ENCODE results near the gene SLC44A5.

The SLC44A5 gene

DNA sequence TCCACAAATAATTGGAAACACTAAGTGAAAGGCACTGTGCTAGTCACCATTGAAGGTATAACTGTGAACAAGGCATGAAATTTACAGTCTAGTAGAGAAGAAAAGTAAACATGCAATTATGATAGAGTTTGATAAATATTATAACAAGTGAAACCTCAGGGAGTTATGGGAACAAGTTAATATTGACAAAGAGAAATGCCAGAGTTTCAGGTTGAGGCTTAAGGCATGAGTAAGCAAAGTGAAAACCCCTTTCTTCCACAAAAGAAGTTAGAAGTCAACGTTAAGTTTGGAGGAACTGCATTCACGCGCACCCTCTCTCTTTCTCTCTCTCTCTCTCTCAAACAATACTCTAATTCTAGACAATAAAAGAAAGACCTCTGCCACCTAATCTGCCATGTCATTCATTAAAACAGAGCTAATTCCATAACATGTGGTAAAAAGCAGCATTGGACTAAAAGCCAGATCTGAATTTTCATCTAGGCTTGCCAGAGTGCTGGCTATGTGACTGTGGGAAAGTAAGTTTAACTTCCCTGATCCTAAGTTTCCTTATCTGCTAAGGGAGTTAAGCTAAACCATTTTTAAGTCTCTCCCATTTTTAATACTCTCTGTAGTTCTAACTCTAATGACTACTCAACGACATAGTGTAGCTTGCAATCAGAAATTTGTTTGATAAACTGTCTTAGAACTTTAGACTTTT, 22.0 kb downstream of the SLC44A5 start:
- DNase-seq (ENCODE audit: low read depth in 2 of 2), result no peak

DNA sequence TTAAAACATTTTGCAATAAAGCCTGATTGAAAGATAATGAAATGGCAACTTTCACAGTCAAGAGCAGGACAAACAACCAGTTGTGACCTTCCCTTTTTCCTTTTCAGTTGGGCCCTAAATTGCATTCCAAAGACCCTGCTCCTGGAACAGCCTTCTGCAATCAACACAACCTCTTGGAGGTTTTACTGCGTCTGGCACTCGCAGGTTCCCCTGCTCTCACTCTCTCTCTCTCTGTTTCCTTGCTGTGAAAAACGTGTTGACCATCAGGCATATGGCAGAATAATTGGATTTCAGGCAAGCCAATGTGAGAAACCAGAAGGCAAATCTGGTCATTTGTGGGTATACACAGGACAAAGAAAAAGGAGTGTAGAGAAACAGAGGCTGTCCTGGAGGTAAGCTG, 23.2 kb downstream of the SLC44A5 start:
- no peak for DNase-seq (ENCODE audit: low read depth in 2 of 2)

DNA sequence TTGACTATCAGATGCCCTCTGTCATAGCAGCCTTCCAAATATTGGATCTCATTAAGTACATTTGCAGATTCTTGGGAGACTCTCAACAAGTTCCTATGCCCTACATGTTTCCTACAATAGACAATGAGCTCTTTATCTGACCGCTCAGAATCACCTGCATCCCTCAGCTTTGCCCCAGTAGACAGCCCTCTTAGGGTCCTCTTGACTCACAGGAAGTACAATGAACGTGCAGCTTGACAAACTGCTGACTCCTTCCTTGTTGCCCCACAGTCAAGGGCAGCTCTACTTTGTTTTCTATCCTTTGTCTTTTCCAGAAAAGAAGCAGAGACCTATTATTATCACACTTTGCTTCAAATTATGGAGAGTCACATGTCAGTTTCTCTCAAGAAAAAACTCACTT, 27.6 kb downstream of the SLC44A5 start:
- no peak for DNase-seq (ENCODE audit: low read depth in 2 of 2)

- no peak for DNase-seq (ENCODE audit: low read depth in 2 of 2)
Observed at GRCh38 chr1:75582725-75583261, 28.1 kb downstream of the SLC44A5 start.

GRCh38 chr1:75579046-75579445, 31.9 kb downstream of the SLC44A5 start:
- no peak for DNase-seq (ENCODE audit: low read depth in 2 of 2)

DNA sequence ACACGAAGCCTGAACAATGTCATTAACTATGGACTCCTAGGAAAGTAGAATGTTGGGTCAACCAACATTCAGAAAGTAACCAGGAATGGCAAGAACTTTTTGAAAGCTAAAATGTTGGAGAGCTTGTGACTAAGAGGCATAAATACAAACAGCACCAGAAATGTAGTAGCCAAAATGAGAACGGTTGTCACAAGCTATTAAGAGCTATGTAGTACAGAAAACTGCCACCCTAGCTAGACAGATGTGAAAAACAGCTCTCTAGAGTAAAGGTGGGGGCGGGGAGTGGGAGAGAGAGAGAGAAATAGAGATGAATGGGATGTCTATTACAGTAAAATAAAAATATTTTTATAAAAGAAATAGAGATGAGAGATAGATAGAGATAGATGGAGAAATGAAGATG, 35.1 kb downstream of the SLC44A5 start:
- no peak for DNase-seq (ENCODE audit: low read depth in 2 of 2)

DNA sequence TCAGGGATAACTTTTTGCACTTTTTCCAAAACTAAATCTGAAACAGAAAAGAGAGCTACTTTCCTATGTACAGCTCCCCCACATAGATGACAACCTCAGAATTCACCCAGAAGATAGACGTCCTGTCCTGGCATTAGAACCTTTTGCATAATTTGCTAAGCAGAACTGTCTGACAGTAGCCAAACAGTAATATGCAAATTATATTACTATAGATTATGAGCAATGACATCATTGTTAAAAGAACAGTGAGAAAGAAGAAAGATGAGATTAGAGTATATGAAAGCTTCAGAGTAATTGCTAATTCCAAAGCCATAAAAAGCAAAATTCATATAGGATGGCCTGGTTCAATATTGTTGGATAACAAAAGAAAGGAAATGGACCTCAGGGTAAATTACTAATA, 43.7 kb downstream of the SLC44A5 start:
- no peak for DNase-seq (ENCODE audit: low read depth in 2 of 2)

DNA sequence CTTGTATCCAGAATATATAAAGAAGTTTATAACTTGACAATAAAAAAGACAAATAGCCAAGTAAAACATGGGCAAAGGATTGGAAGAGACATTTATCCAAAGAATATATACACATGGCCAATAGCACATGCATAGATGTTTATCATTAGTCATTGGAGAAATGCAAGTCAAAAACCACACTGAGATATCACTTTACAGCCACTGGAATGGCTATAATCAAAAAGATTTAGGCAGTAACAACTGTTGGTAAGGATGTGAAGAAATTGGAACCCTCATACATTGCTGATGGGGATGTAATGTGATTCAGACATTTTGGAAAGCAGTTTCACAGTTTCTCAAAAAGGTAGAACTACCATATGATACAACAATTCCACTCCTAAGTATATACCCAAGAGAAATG, 51.1 kb downstream of the SLC44A5 start:
- DNase-seq (ENCODE audit: low read depth in 2 of 2), result no peak

DNA sequence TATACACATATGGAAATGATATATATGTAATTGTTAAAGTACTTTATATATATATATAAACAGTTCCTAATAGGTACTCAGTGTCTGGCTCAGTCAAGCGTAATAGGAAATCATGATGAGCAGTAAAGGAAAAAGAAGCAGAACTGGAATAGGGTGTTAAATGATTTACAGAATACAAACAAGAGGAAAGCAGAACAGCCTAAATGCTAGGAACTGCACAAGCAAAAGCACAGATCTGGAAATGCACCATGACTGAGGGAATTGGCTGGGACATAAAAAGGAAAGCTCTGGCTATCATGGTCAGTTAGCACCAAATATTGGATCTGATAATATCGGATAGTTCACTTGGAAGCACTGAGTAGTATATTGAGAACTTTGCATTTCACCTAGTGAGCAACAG, 51.8 kb downstream of the SLC44A5 start:
- DNase-seq (ENCODE audit: low read depth in 2 of 2), result no peak

DNA sequence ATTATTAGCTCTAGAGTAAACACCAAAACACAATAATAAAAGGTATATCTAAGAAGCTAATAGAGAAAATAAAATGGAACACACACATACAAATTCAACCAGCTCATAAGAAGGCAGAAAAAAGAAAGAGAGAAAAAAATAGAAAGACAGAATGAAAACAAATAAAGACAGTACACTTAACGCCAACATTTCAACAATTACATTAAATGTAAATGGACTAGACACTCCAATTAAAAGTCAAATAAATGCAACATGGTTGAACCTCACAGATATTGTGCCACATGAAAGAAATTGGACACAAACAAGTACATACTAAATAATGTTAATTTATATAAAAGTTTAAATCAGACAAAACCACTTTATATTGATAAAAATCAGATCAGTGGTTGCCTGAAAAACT, 56.0 kb downstream of the SLC44A5 start:
- DNase-seq (ENCODE audit: low read depth in 2 of 2), result no peak

GRCh38 chr1:75554181-75554580, 56.7 kb downstream of the SLC44A5 start:
- no peak for DNase-seq (ENCODE audit: low read depth in 2 of 2)

GRCh38 chr1:75550559-75550958, 60.4 kb downstream of the SLC44A5 start:
- no peak for DNase-seq (ENCODE audit: low read depth in 2 of 2)

- no peak for DNase-seq (ENCODE audit: low read depth in 2 of 2)
Observed at GRCh38 chr1:75548721-75549480, 62.0 kb downstream of the SLC44A5 start.

DNA sequence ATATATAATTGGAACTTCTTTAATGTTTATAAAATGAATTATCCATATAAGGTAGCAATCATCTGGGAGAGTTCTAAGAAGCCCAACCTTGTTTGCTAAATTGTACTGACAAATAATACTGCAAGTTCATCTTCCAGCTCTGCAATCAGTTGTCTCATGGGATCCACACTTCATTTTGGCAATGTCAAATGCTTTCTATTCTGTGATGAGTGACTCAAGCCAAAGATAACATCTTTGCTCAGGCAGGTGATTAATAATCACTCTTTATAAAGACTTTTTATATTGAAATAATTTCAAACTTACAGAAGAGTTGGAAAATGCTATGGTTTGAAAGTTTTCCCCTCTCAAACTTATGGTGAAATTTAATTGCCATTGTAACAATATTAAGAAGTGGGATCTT, 67.2 kb downstream of the SLC44A5 start:
- DNase-seq (ENCODE audit: low read depth in 2 of 2), result no peak

GRCh38 chr1:75542818-75543570, 67.9 kb downstream of the SLC44A5 start:
- no peak for DNase-seq (ENCODE audit: low read depth in 2 of 2)

DNA sequence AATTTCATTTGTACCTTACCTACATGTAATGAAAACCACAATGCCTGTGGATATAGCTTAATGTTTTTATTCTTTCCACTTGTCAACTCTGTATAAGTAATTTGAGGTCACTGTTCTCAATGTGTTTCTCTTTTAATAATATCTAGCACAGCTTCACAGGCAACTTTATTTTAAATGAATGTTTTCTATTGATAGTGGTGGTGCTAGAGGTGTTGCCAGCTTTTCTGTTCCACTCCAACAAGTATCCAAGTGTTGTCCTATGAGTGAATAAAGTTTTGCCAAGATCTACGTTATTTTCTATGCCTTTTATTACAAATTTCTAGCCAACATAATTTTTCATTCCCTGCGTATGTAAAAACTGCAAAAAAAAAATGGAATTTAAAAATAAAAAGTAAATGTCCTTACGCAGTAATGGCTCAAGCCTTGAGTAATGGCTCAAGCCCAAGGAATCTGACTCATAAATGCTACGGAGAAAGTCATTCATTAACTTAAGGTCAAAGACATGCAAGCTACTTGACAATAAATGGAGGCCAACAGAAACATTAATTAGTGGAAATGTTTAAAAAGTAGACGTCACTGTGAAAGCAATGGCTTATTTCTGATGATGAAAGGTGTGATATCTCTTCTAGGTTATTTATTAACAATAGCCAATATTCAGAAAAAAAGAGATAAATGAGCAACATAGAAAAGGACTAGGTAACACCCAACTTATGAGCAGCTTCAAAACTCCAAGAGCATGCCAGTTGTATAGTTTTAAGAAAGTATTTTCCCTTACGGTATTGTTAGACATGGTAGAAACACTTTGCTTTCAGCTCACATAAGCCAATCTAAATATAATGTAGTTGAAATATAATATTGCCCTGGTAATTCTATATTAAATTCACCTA, 71.4 kb downstream of the SLC44A5 start:
- no peak for DNase-seq (ENCODE audit: low read depth in 2 of 2)

DNA sequence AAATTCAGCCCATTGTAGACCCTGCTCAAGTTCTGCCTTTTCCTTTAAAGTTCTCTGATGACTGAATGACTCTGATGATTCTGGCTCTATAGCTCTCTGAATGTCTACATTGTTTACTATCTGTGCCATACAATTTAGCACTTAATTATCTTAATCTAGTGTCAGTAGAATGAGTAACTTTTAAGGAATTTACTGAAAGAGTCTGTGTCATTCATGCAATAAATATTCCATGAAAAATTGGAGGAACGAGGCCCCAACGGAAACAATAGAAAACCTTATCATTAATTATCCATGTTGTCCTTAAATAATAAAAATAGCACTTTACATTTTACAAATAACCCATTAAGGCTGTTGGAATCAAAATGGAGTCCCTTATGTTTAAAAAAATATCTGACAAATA, 77.8 kb downstream of the SLC44A5 start:
- no peak for DNase-seq (ENCODE audit: low read depth in 2 of 2)

GRCh38 chr1:75531570-75531969, 79.3 kb downstream of the SLC44A5 start:
- DNase-seq (ENCODE audit: low read depth in 2 of 2), result no peak

- DNase-seq (ENCODE audit: low read depth in 2 of 2), result no peak
Observed at GRCh38 chr1:75529488-75529887, 81.4 kb downstream of the SLC44A5 start.

DNA sequence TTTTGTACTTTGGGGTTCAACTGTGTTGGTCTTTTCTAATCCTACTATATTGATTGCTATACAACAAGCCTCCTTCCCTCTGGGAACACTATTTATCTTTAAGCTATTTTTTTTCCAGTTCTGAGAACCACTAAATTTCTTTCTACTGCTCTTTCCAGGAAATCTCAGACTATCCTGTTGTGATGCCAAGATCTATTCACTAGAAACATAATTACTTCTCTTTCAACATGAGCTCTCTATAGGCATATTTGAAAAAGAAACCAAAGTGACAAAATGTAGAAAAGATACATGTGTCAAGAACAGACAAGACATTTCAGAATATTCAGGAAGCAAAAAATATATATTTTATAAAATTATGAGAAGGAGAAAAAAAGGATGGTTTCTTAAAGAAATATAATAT, 82.9 kb downstream of the SLC44A5 start:
- DNase-seq (ENCODE audit: low read depth in 2 of 2), result no peak

GRCh38 chr1:75522389-75522788, 88.5 kb downstream of the SLC44A5 start:
- no peak for DNase-seq (ENCODE audit: low read depth in 2 of 2)

- DNase-seq (ENCODE audit: low read depth in 2 of 2), result no peak
Observed at GRCh38 chr1:75521658-75522057, 89.3 kb downstream of the SLC44A5 start.
